ENCODE results near the gene WIPI1.

The WIPI1 gene

GRCh38 chr17:68387435-68388218 lies 69.7 kb downstream of the WIPI1 start:
- no peak overlapping the region for H2BK120ac ChIP-seq (ENCODE audit: low read depth, low read length)
- H3K4ac ChIP-seq (ENCODE audit: low read depth, low read length) = no peak overlapping the region
- no peak overlapping the region for H3K56ac ChIP-seq (ENCODE audit: low read length)
- H2BK5ac ChIP-seq (ENCODE audit: low read length) = no peak overlapping the region
- no peak overlapping the region for H4K8ac ChIP-seq (ENCODE audit: low read depth, low read length)
- H3K23ac ChIP-seq (ENCODE audit: low read length) = no peak overlapping the region
- H3K4me2 ChIP-seq (ENCODE audit: low read length) = no peak overlapping the region
- H4K5ac ChIP-seq (ENCODE audit: low read length) = no peak overlapping the region
- no peaks in the 10 kb centered on the region for H3K36me3 ChIP-seq (ENCODE audit: control insufficient read depth, insufficient read depth, low read length)
- no peak overlapping the region for H3K27ac ChIP-seq (ENCODE audit: low read depth, low read length)
- H3K18ac ChIP-seq (ENCODE audit: low read length) = no peak overlapping the region
- no peak for DNase-seq
- no peaks in the 10 kb centered on the region for H3K27me3 ChIP-seq (ENCODE audit: insufficient read depth, low read length, poor library complexity)
- H3K79me2 ChIP-seq (ENCODE audit: control insufficient read depth, insufficient read depth, low read length) = no peaks in the 10 kb centered on the region
- no peaks in the 10 kb centered on the region for H3K4me1 ChIP-seq (ENCODE audit: control insufficient read depth, low read depth, low read length)
- H3K79me1 ChIP-seq (ENCODE audit: low read length) = no peaks in the 10 kb centered on the region
- H3K9ac ChIP-seq (ENCODE audit: low read length) = no peak overlapping the region
- H3K4me3 ChIP-seq (ENCODE audit: low read length) = no peak overlapping the region
- H2BK15ac ChIP-seq (replicated peaks; ENCODE audit: low read depth) = no peak overlapping the region
- no CpG with 5 or more reads among the region's 6 CpGs for WGBS (ENCODE audit: extremely low coverage, insufficient coverage, low lambda C conversion rate)
- H2AK5ac ChIP-seq (ENCODE audit: low read length) = no peak overlapping the region

GRCh38 chr17:68385490-68386215 lies 71.6 kb downstream of the WIPI1 start:
- Histone ChIP-seq H3K27ac (ENCODE audit: low read depth, low read length) (no peak overlapping the region), H3K23ac (ENCODE audit: low read length) (no peak overlapping the region), H3K79me1 (ENCODE audit: low read length) (no peaks in the 10 kb centered on the region), H2BK15ac (replicated peaks; ENCODE audit: low read depth) (no peak overlapping the region), H4K5ac (ENCODE audit: low read length) (no peak overlapping the region), H3K4me1 (ENCODE audit: control insufficient read depth, low read depth, low read length) (no peaks in the 10 kb centered on the region), H3K4ac (ENCODE audit: low read depth, low read length) (no peak overlapping the region), H2AK5ac (ENCODE audit: low read length) (no peak overlapping the region), H2BK5ac (ENCODE audit: low read length) (no peak overlapping the region), H3K79me2 (ENCODE audit: control insufficient read depth, insufficient read depth, low read length) (no peaks in the 10 kb centered on the region), H3K9ac (ENCODE audit: low read length) (no peak overlapping the region), H3K4me2 (ENCODE audit: low read length) (no peak overlapping the region), H2BK120ac (ENCODE audit: low read depth, low read length) (no peak overlapping the region), H3K27me3 (ENCODE audit: insufficient read depth, low read length, poor library complexity) (no peaks in the 10 kb centered on the region), H3K36me3 (ENCODE audit: control insufficient read depth, insufficient read depth, low read length) (no peaks in the 10 kb centered on the region), H3K56ac (ENCODE audit: low read length) (no peak overlapping the region), H3K4me3 (ENCODE audit: low read length) (no peak overlapping the region), H4K8ac (ENCODE audit: low read depth, low read length) (no peak overlapping the region), H3K18ac (ENCODE audit: low read length) (no peak overlapping the region)
- WGBS (ENCODE audit: extremely low coverage, insufficient coverage, low lambda C conversion rate) = no CpG with 5 or more reads among the region's 8 CpGs
- no peak for DNase-seq

GRCh38 chr17:68384941-68385340 lies 72.4 kb downstream of the WIPI1 start:
- Histone ChIP-seq H3K4me1 (ENCODE audit: control insufficient read depth, low read depth, low read length) (no peaks in the 10 kb centered on the region), H3K4ac (ENCODE audit: low read depth, low read length) (no peak overlapping the region), H4K8ac (ENCODE audit: low read depth, low read length) (no peak overlapping the region), H2BK120ac (ENCODE audit: low read depth, low read length) (no peak overlapping the region), H2BK5ac (ENCODE audit: low read length) (no peak overlapping the region), H3K56ac (ENCODE audit: low read length) (no peak overlapping the region), H3K4me2 (ENCODE audit: low read length) (no peak overlapping the region), H2AK5ac (ENCODE audit: low read length) (no peak overlapping the region), H3K4me3 (ENCODE audit: low read length) (no peak overlapping the region), H3K23ac (ENCODE audit: low read length) (no peak overlapping the region), H4K5ac (ENCODE audit: low read length) (no peak overlapping the region), H3K79me2 (ENCODE audit: control insufficient read depth, insufficient read depth, low read length) (no peaks in the 10 kb centered on the region), H3K18ac (ENCODE audit: low read length) (no peak overlapping the region), H3K9ac (ENCODE audit: low read length) (no peak overlapping the region), H3K27me3 (ENCODE audit: insufficient read depth, low read length, poor library complexity) (no peaks in the 10 kb centered on the region), H2BK15ac (replicated peaks; ENCODE audit: low read depth) (no peak overlapping the region), H3K79me1 (ENCODE audit: low read length) (no peaks in the 10 kb centered on the region), H3K36me3 (ENCODE audit: control insufficient read depth, insufficient read depth, low read length) (no peaks in the 10 kb centered on the region), H3K27ac (ENCODE audit: low read depth, low read length) (no peak overlapping the region)
- no peak for DNase-seq
- WGBS (ENCODE audit: extremely low coverage, insufficient coverage, low lambda C conversion rate) = no CpG with 5 or more reads among the region's 4 CpGs

GRCh38 chr17:68384471-68384870 lies 72.8 kb downstream of the WIPI1 start:
- Histone ChIP-seq H2AK5ac (ENCODE audit: low read length) (no peak overlapping the region), H3K4me1 (ENCODE audit: control insufficient read depth, low read depth, low read length) (no peaks in the 10 kb centered on the region), H3K4me3 (ENCODE audit: low read length) (no peak overlapping the region), H4K8ac (ENCODE audit: low read depth, low read length) (no peak overlapping the region), H2BK120ac (ENCODE audit: low read depth, low read length) (no peak overlapping the region), H3K4me2 (ENCODE audit: low read length) (no peak overlapping the region), H3K23ac (ENCODE audit: low read length) (no peak overlapping the region), H3K18ac (ENCODE audit: low read length) (no peak overlapping the region), H3K56ac (ENCODE audit: low read length) (no peak overlapping the region), H3K4ac (ENCODE audit: low read depth, low read length) (no peak overlapping the region), H3K9ac (ENCODE audit: low read length) (no peak overlapping the region), H4K5ac (ENCODE audit: low read length) (no peak overlapping the region), H3K36me3 (ENCODE audit: control insufficient read depth, insufficient read depth, low read length) (no peaks in the 10 kb centered on the region), H3K79me2 (ENCODE audit: control insufficient read depth, insufficient read depth, low read length) (no peaks in the 10 kb centered on the region), H2BK5ac (ENCODE audit: low read length) (no peak overlapping the region), H3K79me1 (ENCODE audit: low read length) (no peaks in the 10 kb centered on the region), H3K27ac (ENCODE audit: low read depth, low read length) (no peak overlapping the region), H2BK15ac (replicated peaks; ENCODE audit: low read depth) (no peak overlapping the region), H3K27me3 (ENCODE audit: insufficient read depth, low read length, poor library complexity) (no peaks in the 10 kb centered on the region)
- no peak for DNase-seq
- no CpG with 5 or more reads among the region's 1 CpG for WGBS (ENCODE audit: extremely low coverage, insufficient coverage, low lambda C conversion rate)

GRCh38 chr17:68383443-68384321 lies 73.6 kb downstream of the WIPI1 start:
- no peak overlapping the region for H3K18ac ChIP-seq (ENCODE audit: low read length)
- H4K5ac ChIP-seq (ENCODE audit: low read length) = no peak overlapping the region
- no peak overlapping the region for H3K27ac ChIP-seq (ENCODE audit: low read depth, low read length)
- no peak overlapping the region for H2BK15ac ChIP-seq (replicated peaks; ENCODE audit: low read depth)
- H2AK5ac ChIP-seq (ENCODE audit: low read length) = no peak overlapping the region
- H2BK120ac ChIP-seq (ENCODE audit: low read depth, low read length) = no peak overlapping the region
- H3K36me3 ChIP-seq (ENCODE audit: control insufficient read depth, insufficient read depth, low read length) = no peaks in the 10 kb centered on the region
- no peak overlapping the region for H3K4ac ChIP-seq (ENCODE audit: low read depth, low read length)
- no peaks in the 10 kb centered on the region for H3K4me1 ChIP-seq (ENCODE audit: control insufficient read depth, low read depth, low read length)
- no peak overlapping the region for H3K4me3 ChIP-seq (ENCODE audit: low read length)
- H3K56ac ChIP-seq (ENCODE audit: low read length) = no peak overlapping the region
- WGBS (ENCODE audit: extremely low coverage, insufficient coverage, low lambda C conversion rate) = no CpG with 5 or more reads among the region's 16 CpGs
- no peaks in the 10 kb centered on the region for H3K79me2 ChIP-seq (ENCODE audit: control insufficient read depth, insufficient read depth, low read length)
- H3K23ac ChIP-seq (ENCODE audit: low read length) = no peak overlapping the region
- H4K8ac ChIP-seq (ENCODE audit: low read depth, low read length) = no peak overlapping the region
- H3K4me2 ChIP-seq (ENCODE audit: low read length) = no peak overlapping the region
- H3K79me1 ChIP-seq (ENCODE audit: low read length) = no peaks in the 10 kb centered on the region
- H2BK5ac ChIP-seq (ENCODE audit: low read length) = no peak overlapping the region
- DNase-seq = no peak
- no peaks in the 10 kb centered on the region for H3K27me3 ChIP-seq (ENCODE audit: insufficient read depth, low read length, poor library complexity)
- H3K9ac ChIP-seq (ENCODE audit: low read length) = no peak overlapping the region
